NT2/D1 (cell line): ENCODE results near the gene NANOS1.
A peak's percentile ranks its signal among the peaks of the same experiment; 100 is the strongest.

Source experiments
- DNase-seq: peaks from one replicate; pipeline ENCODE4 v3.0.0-alpha.2; 2011; ENCODE audit warnings: low read depth, low spot score
- H3K27me3 ChIP-seq: 2 replicates; pipeline ENCODE4 v1.6.0; 2011; ENCODE audit warnings: mild to moderate bottlenecking; ENCODE audit not compliant: insufficient read length, insufficient read depth
- H3K36me3 ChIP-seq: 2 replicates; pipeline ENCODE4 v1.6.1; 2011; ENCODE audit warnings: mild to moderate bottlenecking, low read length, mixed read lengths; ENCODE audit not compliant: insufficient read depth, insufficient read length
- H3K4me1 ChIP-seq: 2 replicates; pipeline ENCODE4 v1.5.1; 2011; ENCODE audit not compliant: insufficient read depth, insufficient read length
- H3K4me3 ChIP-seq: 2 replicates; pipeline ENCODE4 v1.5.1; 2011; ENCODE audit warnings: low read depth; ENCODE audit not compliant: insufficient read length
- H3K9ac ChIP-seq: 2 replicates; pipeline ENCODE4 v1.6.0; 2011; ENCODE audit warnings: low read depth; ENCODE audit not compliant: insufficient read length
- H3K9me3 ChIP-seq: 2 replicates; pipeline ENCODE4 v1.5.1; 2011; ENCODE audit warnings: mild to moderate bottlenecking, low read length; ENCODE audit not compliant: insufficient read depth
- SUZ12 ChIP-seq: IDR thresholded peaks from 2 replicates; pipeline ENCODE4 v1.6.1; 2011; ENCODE audit not compliant: insufficient read length, insufficient read depth; ENCODE audit errors: extremely low read depth
- YY1 ChIP-seq: IDR thresholded peaks from 2 replicates; pipeline ENCODE4 v1.6.1; 2011; ENCODE audit not compliant: insufficient read length, insufficient read depth
- ZNF274 ChIP-seq: IDR thresholded peaks from 2 replicates; pipeline ENCODE4 v1.6.1; 2011; ENCODE audit warnings: mild to moderate bottlenecking, low read depth, low read length

The NANOS1 gene

DNA sequence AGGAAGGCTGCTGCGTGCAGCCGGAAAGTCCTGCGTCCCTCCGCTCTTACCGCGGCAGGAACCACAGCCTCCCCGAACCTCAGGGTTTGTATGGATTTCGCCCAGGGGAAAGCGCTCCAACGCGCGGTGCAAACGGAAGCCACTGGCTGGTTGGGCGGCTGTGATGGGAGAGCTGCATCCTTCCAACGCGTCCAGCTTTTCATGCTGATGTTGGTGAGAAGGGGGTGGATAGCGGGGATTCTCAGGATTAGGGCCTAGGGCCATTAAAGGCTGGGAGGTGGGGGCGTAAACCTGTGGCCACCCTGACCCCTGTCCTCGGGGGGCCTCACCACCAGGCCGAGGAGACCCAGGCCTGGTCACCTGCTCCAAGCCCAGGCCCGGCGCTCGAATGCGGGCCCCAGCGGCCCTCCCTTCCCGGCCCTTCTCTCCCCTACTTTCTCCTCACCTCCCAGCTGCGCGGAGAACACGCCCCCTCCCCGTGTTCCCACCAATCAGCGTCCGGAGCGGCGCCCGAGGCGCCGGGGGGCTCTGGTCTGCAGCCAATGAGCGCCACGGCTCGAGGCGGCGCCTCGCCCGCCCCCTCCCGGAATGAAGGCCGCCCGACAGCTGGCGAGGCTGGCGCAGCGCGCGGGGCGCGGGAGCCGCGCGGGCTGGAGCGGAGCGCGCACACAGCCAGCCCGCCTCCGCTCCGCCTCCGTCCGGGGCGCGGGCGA lies 458 bp upstream of the NANOS1 start:
- Histone ChIP-seq H3K36me3 (peaks cover 9% of the 10 kb centered on the region), H3K4me1 (peaks cover 15% of the 10 kb centered on the region), H3K4me3 (peak overlapping the region; percentile 15), H3K27me3 (no peaks in the 10 kb centered on the region), H3K9me3 (no peaks in the 10 kb centered on the region), H3K9ac (peak overlapping the region; percentile 21)
- DNase-seq, result peak; percentile 71
- TF ChIP-seq SUZ12, result no peak
- no peak for TF ChIP-seq YY1
- no peak for TF ChIP-seq ZNF274

DNA sequence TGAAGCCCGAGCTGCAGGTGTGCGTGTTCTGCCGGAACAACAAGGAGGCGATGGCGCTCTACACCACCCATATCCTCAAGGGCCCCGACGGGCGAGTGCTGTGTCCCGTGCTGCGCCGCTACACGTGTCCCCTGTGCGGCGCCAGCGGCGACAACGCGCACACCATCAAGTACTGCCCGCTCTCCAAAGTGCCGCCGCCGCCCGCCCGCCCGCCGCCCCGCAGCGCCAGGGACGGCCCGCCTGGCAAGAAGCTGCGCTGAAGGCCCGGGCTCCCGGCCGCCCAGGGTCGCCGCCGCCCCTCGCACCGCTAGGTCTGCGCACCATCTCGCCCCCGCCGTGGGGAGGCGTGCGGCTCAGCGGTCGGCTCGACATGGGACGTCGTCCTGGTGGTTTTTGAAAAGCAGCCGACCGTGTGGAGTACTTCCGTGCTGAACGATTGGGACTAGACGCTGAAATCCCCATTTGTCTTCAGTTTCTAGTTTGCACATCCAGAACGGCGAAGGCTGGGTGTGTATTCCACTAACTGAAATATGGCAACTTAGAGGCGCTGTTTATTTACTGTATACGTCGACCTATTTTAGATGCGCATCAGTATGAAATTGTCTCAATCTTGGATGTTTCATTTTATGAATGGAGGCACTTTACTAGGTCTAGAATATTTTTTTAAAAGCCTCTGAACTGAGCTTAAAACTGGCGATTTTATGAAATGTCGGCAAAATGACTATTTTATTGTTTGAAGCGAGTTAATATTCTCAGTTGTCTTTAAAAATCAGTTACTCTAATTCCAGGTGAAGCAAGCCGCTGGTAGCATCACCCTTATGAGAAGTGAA lies 1.1 kb downstream of the NANOS1 start:
- Histone ChIP-seq H3K4me3 (peak overlapping the region; percentile 44), H3K36me3 (peaks cover 12% of the 10 kb centered on the region), H3K27me3 (no peaks in the 10 kb centered on the region), H3K9ac (peak overlapping the region; percentile 71), H3K4me1 (peaks cover 10% of the 10 kb centered on the region), H3K9me3 (no peaks in the 10 kb centered on the region)
- TF ChIP-seq YY1, result no peak
- TF ChIP-seq SUZ12, result no peak
- TF ChIP-seq ZNF274, result no peak
- DNase-seq, result peak; percentile 27

DNA sequence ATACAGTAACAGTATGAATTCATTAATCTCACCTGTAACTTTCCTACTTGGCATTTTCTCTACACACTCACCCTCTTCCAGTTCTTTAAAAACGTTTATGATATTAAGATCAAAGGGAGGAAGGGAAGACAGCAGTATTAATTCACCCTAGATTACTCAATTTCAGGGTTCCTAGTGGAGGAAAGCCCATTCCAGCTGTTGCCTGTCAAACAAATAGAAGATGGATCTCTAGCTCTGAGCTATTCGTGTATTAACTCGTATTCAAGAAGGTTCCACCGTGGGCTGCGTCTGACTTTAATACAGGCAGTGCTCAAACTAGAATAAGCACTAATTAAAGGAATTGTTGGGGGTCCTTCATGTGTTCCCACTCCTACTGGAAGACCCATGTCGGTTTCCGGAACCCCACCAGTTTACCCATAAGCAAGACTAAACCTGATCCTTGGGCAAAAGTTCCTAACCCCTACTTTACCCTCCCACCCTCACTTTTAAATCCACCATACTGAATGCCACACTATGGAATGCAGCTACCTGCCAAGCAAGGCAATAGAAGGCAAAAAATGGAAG lies 2.1 kb downstream of the NANOS1 start:
- DNase-seq, result no peak
- H3K4me1 ChIP-seq, result peaks cover 6% of the 10 kb centered on the region
- H3K4me3 ChIP-seq, result peak overlapping the region; percentile 44
- no peaks in the 10 kb centered on the region for H3K27me3 ChIP-seq
- peak overlapping the region; percentile 71 for H3K9ac ChIP-seq
- no peak for TF ChIP-seq YY1
- TF ChIP-seq ZNF274, result no peak
- no peak for TF ChIP-seq SUZ12
- peaks cover 21% of the 10 kb centered on the region for H3K36me3 ChIP-seq
- H3K9me3 ChIP-seq, result no peaks in the 10 kb centered on the region

DNA sequence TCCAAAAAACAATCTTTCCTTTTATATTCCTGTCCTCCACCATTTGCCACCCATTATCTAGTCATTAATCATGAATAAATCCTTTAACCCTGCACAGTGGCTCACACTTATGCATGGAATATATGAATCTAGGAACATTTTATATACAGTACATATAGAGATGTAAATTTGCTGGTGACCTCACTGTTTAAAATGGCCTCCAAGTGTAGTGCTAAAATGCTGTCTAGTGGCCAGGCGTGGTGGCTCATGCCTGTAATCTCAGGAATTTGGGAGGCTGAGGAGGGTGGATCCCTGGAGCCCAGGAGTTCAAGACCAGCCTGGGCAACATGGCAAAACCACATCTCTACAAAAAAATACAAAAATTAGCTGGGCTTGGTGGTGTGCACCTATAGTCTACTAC lies 9.6 kb downstream of the NANOS1 start:
- no peaks in the 10 kb centered on the region for H3K9me3 ChIP-seq
- no peak for TF ChIP-seq YY1
- no peak for TF ChIP-seq ZNF274
- no peak for TF ChIP-seq SUZ12
- H3K4me3 ChIP-seq, result no peak overlapping the region
- H3K9ac ChIP-seq, result no peak overlapping the region
- peaks cover 80% of the 10 kb centered on the region for H3K36me3 ChIP-seq
- H3K4me1 ChIP-seq, result no peaks in the 10 kb centered on the region
- H3K27me3 ChIP-seq, result no peaks in the 10 kb centered on the region
- no peak for DNase-seq

DNA sequence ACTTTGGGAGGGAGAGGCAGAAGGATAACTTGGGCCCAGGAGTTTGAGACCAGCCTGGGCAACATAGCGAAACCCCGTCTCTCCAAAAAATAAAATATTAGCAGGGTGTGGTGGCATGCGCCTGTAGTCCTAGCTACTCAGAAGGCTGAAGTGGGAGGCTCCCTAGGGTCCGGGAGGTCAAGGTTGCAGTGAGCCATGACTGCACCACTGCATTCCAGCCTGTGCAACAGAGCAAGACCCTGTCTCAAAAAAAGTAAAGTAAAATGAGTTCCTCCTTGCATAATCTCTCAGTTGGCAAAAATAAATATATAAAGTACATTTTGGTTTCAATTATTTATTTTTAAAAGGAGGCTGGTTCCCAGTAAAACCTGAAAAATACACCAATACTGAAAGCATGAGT lies 11.8 kb downstream of the NANOS1 start:
- no peak overlapping the region for H3K4me3 ChIP-seq
- TF ChIP-seq YY1 (no peak), SUZ12 (no peak), ZNF274 (no peak)
- no peaks in the 10 kb centered on the region for H3K9me3 ChIP-seq
- DNase-seq, result no peak
- no peaks in the 10 kb centered on the region for H3K4me1 ChIP-seq
- no peak overlapping the region for H3K9ac ChIP-seq
- H3K27me3 ChIP-seq, result no peaks in the 10 kb centered on the region
- H3K36me3 ChIP-seq, result peaks cover 93% of the 10 kb centered on the region

DNA sequence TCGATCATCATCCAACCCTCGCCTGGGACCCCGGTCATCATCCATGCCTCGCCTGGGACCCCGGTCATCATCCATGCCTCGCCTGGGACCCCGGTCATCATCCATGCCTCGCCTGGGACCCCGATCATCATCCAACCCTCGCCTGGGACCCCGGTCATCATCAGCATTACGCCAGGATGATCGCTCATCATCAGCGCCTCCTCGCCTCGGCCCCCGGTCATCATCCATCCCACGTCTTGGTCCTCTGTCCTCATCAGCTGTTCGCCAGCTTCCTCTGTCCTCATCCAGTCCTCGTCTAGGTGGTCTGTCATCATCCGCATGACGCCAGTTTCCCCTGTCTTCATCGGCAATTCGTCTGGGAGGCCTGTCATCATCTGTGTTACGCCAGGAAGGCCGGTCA lies 12.7 kb downstream of the NANOS1 start:
- Histone ChIP-seq H3K9ac (no peak overlapping the region), H3K27me3 (no peaks in the 10 kb centered on the region), H3K4me1 (no peaks in the 10 kb centered on the region), H3K36me3 (peaks cover 94% of the 10 kb centered on the region), H3K4me3 (no peak overlapping the region), H3K9me3 (no peaks in the 10 kb centered on the region)
- no peak for DNase-seq
- TF ChIP-seq SUZ12 (no peak), ZNF274 (no peak), YY1 (no peak)

DNA sequence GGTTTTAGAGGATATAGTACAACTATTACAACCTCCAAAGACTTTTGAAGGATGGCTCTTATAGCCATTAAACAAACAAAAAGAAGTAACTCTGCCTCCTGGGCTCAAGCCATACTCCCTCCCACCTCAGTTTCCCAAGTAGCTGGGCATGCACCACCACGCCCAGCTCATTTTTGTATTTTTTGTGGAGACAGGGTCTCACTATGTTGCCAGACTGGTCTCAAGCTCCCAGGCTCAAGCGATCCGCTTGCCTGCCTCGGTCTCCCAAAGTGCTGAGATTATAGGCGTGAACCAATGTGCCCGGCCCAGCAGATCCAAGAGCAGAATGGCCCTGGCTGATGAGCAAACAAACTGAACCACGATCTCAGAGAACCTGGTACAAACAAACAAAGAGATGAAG lies 16.0 kb downstream of the NANOS1 start:
- no peak for DNase-seq
- Histone ChIP-seq H3K9me3 (no peaks in the 10 kb centered on the region), H3K4me1 (no peaks in the 10 kb centered on the region), H3K4me3 (no peak overlapping the region), H3K9ac (no peak overlapping the region), H3K27me3 (no peaks in the 10 kb centered on the region), H3K36me3 (peaks cover 95% of the 10 kb centered on the region)
- TF ChIP-seq YY1 (no peak), ZNF274 (no peak), SUZ12 (no peak)
